ENCODE measurements around the gene DACH1. TPM values are rescaled to one million over a fixed set of nuclear protein-coding genes. Genes with fewer than 3 reads are reported as not detected.

Gene DACH1
- total and polyA plus RNA-seq, 2 of the 8 experiments (the other 6 are each of a cell fraction or from before 2014, with no cell fraction given) = 0.12 to 0.67 TPM

DNA sequence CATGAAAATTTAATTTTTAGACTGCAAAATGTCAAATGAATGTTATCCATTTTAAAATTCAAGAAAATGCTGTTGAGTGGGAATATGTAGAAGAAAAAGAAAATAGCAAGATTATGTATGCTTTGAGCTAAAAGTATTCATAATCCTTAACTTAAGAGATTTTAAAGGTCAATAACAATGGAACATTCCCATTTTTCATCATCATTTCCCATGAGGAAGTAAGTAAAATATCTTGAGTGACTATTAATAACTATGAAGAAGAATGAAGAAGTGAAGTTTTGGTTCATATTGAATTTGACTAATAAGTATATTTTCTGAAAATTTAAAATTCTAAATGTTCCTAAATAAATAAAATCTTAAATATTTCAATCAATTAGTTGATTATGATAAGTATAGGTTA, 273.4 kb downstream of the DACH1 start:
- TF ChIP-seq TEAD4 (IDR thresholded peaks at IDR 0.05; ENCODE audit: low read depth, low read length) (no peak), SP1 (IDR thresholded peaks at IDR 0.05; ENCODE audit: low read depth, low read length) (no peak), RNF2 (IDR thresholded peaks at IDR 0.05; ENCODE audit: borderline replicate concordance, low read depth, low read length, missing control alignments, poor library complexity, severe bottlenecking) (no peak), CREB1 (IDR thresholded peaks at IDR 0.05) (no peak), CHD1 (IDR thresholded peaks at IDR 0.05; ENCODE audit: low read depth, low read length) (no peak), RXRA (IDR thresholded peaks at IDR 0.05; ENCODE audit: insufficient read depth, low read depth, low read length) (no peak), CBX8 (IDR thresholded peaks at IDR 0.05; ENCODE audit: borderline replicate concordance, low read depth, low read length) (no peak), RFX5 (IDR thresholded peaks at IDR 0.05; ENCODE audit: borderline replicate concordance, low read depth, low read length) (no peak), SIX5 (IDR thresholded peaks at IDR 0.05; ENCODE audit: low read depth, low read length) (no peak), POU5F1 (IDR thresholded peaks at IDR 0.05; ENCODE audit: low read depth, low read length) (no peak), TAF1 (IDR thresholded peaks at IDR 0.05; ENCODE audit: low read depth, low read length) (no peak), EZH2 (IDR thresholded peaks at IDR 0.05; ENCODE audit: low read depth, low read length, severe bottlenecking) (no peak), GABPA (IDR thresholded peaks at IDR 0.05; ENCODE audit: borderline replicate concordance, insufficient read depth, low read length) (no peak)
- TF ChIP-seq, protein P1, sequence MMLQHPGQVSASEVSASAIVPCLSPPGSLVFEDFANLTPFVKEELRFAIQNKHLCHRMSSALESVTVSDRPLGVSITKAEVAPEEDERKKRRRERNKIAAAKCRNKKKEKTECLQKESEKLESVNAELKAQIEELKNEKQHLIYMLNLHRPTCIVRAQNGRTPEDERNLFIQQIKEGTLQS (IDR thresholded peaks at IDR 0.05; ENCODE audit: insufficient read depth, low read depth, low read length) = no peak
- H3K18ac ChIP-seq (ENCODE audit: extremely low read depth, low read length) = no peak overlapping the region
- CTCF ChIA-PET (ENCODE audit: partially characterized antibody) = interaction anchor here (0.6 to 1.1 kb wide), 2 partner anchors 168 to 389 kb away, joined by 3 read pairs; no protein-coding TSS in a partner anchor
- H4K20me1 ChIP-seq (replicated peaks in 1 of 2; ENCODE audit: control insufficient read depth in 1 of 2, insufficient read depth in 2 of 2, low read length in 2 of 2) = no peaks in the 10 kb centered on the region
- no peaks in the 10 kb centered on the region for H3K23me2 ChIP-seq (ENCODE audit: low read depth, low read length)
- POLR2A ChIA-PET (ENCODE audit: partially characterized antibody) = no interaction called here
- no peaks in the 10 kb centered on the region for H3K9me3 ChIP-seq (ENCODE audit: insufficient read depth in 2 of 2, low read depth in 1 of 2, low read length in 1 of 2)
- no peak overlapping the region for H4K8ac ChIP-seq (ENCODE audit: extremely low read depth, insufficient read depth, low read length)
- H2BK5ac ChIP-seq (ENCODE audit: low read depth, low read length) = no peak overlapping the region
- H3K4me2 ChIP-seq (ENCODE audit: insufficient read depth in 1 of 2, low read depth in 2 of 2, low read length in 2 of 2) = no peak overlapping the region
- H2BK15ac ChIP-seq (ENCODE audit: low read length) = no peak overlapping the region
- no peak for FAIRE-seq
- H3K4ac ChIP-seq (replicated peaks; ENCODE audit: insufficient read length, low read depth, low read length) = no peak overlapping the region
- H3K4me3 ChIP-seq (ENCODE audit: extremely low read depth in 1 of 4, insufficient read depth in 2 of 4, low read depth in 3 of 4, low read length in 4 of 4) = no peak overlapping the region
- DNase-seq (ENCODE audit: low read depth in 1 of 2, low spot score in 2 of 2) = no peak
- H3K9ac ChIP-seq (replicated peaks in 1 of 4; ENCODE audit: extremely low read depth in 1 of 4, low read depth in 3 of 4, low read length in 3 of 4) = no peak overlapping the region
- H3K27me3 ChIP-seq (replicated peaks in 1 of 4; ENCODE audit: control insufficient read depth in 3 of 4, extremely low read depth in 1 of 4, insufficient read depth in 3 of 4, low read length in 3 of 4) = no peaks in the 10 kb centered on the region
- H3K56ac ChIP-seq (replicated peaks; ENCODE audit: insufficient read length, low read depth, low read length) = no peak overlapping the region
- no peak overlapping the region for H2BK120ac ChIP-seq (replicated peaks; ENCODE audit: low read depth, low read length)
- H3K36me3 ChIP-seq (ENCODE audit: control insufficient read depth in 2 of 4, insufficient read depth in 4 of 4, low read length in 3 of 4) = no peaks in the 10 kb centered on the region
- H3K4me1 ChIP-seq (replicated peaks in 1 of 4; ENCODE audit: control insufficient read depth in 3 of 4, insufficient read depth in 4 of 4, low read length in 3 of 4) = no peaks in the 10 kb centered on the region
- no peak overlapping the region for H4K91ac ChIP-seq (replicated peaks; ENCODE audit: insufficient read length, low read length)
- no peaks in the 10 kb centered on the region for H3K79me2 ChIP-seq (ENCODE audit: control insufficient read depth in 1 of 2, insufficient read depth in 2 of 2, low read length in 2 of 2)
- H3K23ac ChIP-seq (ENCODE audit: insufficient read length) = no peak overlapping the region
- H2BK12ac ChIP-seq (ENCODE audit: low read depth, low read length) = no peak overlapping the region
- no peak overlapping the region for H3K14ac ChIP-seq (ENCODE audit: insufficient read length)
- no peak overlapping the region for H4K5ac ChIP-seq (ENCODE audit: insufficient read length, low read depth, low read length)
- no peaks in the 10 kb centered on the region for H3K79me1 ChIP-seq (ENCODE audit: low read depth, low read length)
- no peak overlapping the region for H2BK20ac ChIP-seq (ENCODE audit: low read length)
- no peak overlapping the region for H2AK5ac ChIP-seq (ENCODE audit: low read depth, low read length)
- H3K27ac ChIP-seq (ENCODE audit: low read depth, low read length) = no peak overlapping the region
- H2AFZ ChIP-seq (ENCODE audit: low read length) = no peak overlapping the region

Measured in H1 (cell line).